SH-SY5Y (cell line): Measurements from ENCODE around the gene SDHC.

Source experiments
- GATA2 ChIP-seq: IDR thresholded peaks from 2 replicates; pipeline ENCODE4 v1.6.1; 2011; ENCODE audit warnings: mild to moderate bottlenecking, low read depth, low read length
- GATA3 ChIP-seq: IDR thresholded peaks from 2 replicates; pipeline ENCODE4 v1.6.1; 2011; ENCODE audit warnings: low read depth, mild to moderate bottlenecking, low read length, moderate library complexity

The SDHC gene

DNA sequence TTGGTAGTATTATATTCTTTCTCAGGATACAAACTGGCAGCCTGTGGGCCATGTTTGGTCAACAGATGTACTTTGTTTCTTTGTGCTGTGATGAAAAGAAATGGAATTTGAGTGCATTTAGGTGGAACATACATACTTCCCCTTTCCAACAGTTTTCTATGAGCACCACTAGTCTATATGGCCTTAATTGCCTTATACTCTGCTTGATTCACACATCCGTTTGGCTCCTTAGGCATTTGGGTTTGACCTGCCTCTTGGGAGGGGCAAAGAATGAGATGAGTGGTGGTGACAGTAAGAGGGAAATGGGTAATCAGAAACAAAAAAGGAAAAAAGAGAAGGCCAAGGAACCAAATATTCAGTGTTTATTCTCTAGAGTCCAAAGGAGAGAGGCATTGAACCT lies 36.5 kb downstream of the SDHC start:
- TF ChIP-seq GATA3 (no peak), GATA2 (no peak)

DNA sequence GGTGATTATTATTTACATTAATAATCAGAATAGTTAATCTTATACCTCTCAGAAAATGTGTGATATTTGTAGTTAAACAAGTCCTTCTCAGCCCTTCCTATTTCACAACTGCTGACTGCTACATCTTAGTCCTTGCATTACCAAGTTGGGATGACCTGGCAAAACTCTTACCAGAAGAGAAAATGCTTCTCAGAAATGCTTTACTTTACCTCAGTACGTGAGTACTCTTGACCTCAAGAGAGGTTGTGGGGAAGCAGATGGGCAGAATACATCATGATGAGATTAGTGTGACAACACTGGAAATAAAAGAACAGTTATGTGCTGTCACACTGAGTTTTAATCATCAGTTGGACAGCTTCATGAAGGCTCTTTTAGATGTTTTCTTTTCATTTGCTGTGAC lies 37.3 kb downstream of the SDHC start:
- TF ChIP-seq GATA2: no peak
- no peak for TF ChIP-seq GATA3

DNA sequence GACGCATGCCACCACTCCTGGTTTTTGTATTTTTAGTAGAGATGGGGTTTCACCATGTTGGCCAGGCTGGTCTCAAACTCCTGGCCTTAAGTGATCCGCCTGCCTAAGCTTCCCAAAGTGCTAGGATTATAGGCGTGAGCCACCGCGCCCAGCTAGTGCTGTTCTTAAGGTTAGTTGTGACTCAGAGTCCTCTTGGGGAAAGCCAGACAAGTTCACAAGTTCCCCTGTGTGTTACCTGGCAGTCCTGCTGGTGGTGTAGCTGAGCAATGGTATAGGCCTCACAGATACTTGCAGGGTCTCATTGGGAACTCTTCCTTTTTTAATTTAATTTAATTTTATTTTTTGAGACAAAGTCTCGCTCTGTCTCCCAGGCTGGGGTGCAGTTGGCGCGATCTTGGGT lies 42.9 kb downstream of the SDHC start:
- TF ChIP-seq GATA3 (no peak), GATA2 (no peak)

DNA sequence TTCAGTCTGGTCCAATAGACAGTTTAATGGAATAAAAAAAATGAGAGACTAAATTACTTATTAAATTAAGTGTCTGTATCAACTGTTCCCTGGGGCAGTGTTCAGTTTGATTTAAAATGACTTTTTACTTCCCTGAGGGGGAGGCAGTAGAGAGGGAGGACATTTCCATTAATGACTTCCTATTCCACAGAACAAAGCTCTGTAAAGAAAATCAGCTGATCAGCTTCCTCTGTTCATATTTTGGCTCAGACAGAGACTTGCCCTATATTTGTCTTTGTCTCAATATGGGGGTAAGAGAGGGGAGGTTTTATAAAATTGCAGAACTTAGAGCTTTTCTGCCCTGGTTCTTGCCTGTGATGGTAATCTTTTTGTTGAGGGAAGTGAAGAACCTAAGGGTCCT lies 45.1 kb downstream of the SDHC start:
- TF ChIP-seq GATA2: no peak
- TF ChIP-seq GATA3: no peak

DNA sequence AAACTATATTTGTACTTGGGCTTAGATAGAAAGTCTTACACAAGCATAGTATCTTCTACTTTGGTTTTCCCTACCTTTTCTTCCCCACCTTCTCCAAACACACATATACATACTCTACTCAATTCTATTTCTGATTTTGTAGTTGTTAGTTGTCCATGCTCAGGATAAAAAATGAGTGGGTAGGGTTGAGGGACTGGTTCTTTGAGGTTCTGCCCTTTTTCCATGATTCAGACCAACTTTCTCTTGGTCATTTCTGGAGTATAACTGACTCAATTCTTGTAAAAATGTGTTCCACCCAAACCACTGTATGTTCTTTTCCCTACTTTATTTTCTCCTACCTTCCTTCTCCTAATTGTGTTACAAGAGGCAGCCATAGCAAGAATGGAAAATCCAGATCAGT lies 50.2 kb downstream of the SDHC start:
- no peak for TF ChIP-seq GATA2
- no peak for TF ChIP-seq GATA3

DNA sequence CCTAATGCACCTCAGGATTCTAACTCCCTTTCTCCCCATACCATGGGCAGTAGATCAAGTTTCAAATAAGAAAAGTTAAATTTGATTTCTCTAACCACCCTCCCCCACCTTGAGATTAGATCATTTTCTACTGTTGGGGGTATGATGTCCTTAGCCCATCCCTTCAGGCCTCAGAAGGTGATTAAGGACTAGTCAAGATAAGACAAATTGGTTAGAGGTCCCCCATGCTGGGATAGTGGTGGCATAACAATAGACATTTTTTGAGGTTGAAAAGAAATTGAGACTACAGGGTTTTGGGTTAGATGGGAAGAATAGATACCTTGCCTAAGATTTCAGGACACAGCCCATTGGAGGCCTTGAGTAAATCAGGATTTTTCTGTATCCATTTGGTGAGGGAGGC lies 51.0 kb downstream of the SDHC start:
- TF ChIP-seq GATA2: no peak

DNA sequence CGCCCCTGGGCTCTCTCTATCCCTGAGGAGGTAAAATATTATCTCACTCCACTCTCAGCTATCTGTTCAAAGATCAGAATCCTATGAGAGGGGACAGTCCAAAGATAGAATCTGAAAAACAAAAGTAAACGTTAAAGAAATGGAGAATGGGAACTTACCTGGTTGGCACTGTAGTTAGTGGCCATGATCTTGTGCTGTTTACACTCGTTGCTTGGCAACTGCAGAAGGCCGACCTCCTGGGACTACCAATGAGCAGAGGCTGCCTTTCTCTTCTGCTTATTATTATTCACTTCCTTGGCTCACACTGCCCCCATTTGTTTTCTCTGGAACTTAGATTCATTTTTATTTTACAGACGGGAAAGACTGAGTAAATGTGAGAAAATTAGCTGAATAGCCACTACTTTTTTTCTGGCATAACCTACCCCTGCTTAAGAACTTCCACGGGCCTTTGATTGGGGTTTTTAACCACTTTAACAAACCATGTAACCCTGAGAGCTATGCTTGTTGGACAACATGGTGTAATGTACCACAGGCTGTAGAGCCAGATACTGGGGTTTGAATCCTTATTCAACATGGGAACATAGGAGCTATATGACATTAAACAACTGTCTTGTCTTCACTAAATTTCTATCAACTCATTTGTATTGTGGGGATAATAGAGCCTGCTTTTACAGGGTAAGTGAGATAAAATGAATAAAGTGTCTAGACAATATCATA lies 53.7 kb downstream of the SDHC start, which contains the start of gene CFAP126:
CFAP126 (minus strand) TSS at position 193 of the 717 bp plus-strand sequence; CDS start at position 185, 8 bp downstream.
- TF ChIP-seq GATA2 (no peak), GATA3 (no peak)

DNA sequence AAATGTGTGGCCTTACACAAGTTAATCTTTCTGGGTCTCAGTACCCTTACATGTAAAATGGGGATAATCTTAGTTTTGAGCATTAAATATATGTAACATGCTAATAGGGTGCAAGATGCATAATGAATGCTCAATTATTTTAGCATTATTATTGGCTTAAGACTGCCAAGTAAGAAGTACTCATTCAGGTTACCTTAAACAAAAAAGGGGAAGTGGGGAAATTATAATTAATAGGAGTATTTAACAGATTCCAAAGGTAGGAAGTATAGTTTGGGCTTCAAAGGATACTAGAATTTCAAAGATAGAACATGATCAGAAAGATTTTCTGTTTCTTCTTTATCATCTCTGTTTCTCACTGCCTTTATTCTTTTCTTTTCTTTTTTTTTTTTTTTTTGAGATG lies 59.3 kb downstream of the SDHC start:
- no peak for TF ChIP-seq GATA3
- TF ChIP-seq GATA2: no peak

DNA sequence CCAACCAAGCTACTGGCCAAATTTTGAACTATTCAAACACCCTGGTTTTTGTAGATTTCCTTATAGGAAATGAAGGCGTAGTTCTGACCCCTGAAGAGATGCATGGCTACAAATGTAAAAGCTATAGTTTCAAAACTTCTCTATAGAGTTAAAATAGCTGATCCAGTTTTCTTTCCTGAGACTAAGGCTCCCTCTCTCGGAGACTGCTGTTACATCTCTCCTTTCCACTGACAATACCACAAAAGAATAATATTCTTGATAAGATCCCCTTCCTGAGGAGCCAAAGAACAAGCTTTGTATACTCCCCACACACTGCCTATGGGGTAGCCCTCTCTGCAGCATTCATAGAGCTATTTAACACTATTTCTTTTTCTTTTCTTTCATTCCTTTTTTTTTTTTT lies 60.2 kb downstream of the SDHC start:
- no peak for TF ChIP-seq GATA2
- no peak for TF ChIP-seq GATA3

DNA sequence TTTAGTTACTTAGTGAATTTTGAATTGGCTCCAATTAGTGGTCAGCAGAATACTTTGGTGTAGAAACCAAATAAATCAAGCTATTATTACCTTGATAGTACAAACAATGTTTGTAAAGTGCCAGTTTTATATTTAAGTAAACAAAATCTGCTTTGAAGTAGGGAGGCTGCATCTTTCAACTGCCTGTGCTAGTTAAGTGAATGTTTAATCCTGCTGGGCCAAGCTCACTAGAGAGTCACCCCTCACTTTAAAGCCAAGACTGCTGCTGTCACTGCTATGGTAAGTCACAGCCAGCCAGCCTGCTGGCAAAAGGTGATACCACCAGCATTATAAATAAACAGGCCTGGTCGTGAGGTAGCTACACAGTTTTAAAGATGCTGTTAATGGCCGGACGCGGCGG lies 63.8 kb downstream of the SDHC start:
- TF ChIP-seq GATA2 (no peak), GATA3 (no peak)

DNA sequence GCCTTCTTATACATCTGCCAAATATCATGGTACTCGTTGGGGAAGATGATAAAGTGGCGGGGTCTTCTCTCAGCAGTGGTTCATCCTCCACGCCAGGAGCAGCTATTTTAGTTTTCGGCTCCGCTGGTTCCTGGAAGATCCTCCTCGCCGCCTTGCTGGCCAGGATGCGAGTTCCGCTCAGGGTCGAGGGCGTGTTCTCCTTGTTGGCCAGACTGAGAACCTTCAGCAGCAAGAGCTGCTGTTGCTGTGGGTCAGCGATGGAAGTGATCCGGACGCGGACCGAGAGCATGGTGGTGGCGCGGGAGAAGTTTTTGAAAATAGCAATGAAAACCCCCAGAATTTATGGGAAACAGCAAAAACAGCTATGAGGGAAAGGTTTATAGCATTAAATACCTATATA lies 64.9 kb downstream of the SDHC start:
- no peak for TF ChIP-seq GATA2
- TF ChIP-seq GATA3: no peak

DNA sequence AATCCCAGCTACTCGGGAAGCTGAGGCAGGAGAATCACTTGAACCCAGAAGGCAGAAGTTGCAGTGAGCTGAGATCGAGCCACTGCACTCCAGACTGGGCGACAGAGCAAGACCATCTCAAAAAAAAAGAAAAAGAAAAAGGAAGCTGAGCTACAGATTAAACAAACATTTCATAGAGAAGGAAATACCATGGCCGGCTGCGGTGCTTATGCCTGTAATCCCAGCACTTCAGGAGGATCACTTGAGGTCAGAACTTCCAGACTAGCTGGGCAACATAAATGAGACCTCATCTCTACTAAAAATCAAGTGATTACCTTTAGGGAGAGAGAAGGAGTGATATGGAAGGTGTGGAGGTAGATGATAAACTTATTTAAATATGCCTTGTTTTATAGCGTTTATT lies 67.5 kb downstream of the SDHC start:
- TF ChIP-seq GATA2 (no peak), GATA3 (no peak)

DNA sequence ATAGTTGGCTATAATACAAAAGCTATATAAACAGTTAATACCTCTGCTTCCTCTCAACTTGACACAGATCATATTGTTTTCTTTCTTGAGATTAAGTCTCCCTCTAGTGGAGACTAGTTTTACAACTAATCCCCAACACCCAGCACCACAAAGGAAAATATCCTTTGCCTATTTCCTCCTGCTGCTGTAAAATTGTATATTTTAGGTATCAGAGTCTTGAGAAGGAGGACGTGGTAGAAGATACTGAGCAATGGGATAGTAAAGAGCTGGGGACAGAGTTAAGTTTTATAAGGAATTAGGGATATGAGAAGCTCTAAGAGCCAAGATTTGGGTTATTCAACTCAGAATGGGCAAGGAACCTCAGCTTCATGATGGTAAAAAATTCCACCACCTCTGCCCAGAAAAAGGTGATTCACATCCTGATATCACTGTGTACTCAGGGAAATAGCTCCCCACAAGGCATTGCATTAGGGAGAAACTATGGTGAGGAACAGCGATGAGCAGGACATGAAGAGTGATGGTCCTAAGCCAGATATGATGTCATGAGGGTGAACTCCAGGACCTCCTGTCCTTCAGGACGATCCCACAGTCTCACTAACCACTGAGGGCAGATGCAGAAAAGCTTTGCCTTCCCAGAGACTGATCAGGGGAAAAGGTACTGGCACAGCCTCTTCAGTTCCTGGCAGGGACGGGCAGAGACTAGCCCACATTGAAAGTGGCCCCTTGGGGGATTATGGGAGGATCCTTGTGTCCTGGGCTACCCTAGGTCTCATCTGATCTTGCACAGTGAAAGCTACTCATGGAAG lies 68.2 kb downstream of the SDHC start:
- TF ChIP-seq GATA3 (no peak), GATA2 (no peak)

DNA sequence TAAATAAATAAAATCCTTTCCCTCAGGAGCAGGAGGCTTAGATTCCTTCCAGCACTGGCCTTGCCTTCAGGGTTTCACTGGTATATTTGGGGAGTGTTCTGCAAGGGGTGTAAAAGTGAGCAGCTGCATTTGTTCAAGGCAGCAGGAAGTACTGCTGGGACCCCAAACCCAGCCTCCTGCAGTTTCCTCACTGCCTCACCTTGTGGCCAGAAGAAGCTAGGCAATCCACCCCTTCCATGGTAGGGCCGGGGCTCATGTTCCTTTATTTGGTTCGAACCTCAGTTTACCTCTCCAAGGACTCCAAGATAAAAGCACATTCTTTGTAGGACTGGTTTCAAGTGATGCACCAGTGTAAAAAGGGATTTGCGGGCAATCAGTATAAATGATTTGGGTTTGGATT lies 74.5 kb downstream of the SDHC start:
- TF ChIP-seq GATA2 (no peak), GATA3 (no peak)

DNA sequence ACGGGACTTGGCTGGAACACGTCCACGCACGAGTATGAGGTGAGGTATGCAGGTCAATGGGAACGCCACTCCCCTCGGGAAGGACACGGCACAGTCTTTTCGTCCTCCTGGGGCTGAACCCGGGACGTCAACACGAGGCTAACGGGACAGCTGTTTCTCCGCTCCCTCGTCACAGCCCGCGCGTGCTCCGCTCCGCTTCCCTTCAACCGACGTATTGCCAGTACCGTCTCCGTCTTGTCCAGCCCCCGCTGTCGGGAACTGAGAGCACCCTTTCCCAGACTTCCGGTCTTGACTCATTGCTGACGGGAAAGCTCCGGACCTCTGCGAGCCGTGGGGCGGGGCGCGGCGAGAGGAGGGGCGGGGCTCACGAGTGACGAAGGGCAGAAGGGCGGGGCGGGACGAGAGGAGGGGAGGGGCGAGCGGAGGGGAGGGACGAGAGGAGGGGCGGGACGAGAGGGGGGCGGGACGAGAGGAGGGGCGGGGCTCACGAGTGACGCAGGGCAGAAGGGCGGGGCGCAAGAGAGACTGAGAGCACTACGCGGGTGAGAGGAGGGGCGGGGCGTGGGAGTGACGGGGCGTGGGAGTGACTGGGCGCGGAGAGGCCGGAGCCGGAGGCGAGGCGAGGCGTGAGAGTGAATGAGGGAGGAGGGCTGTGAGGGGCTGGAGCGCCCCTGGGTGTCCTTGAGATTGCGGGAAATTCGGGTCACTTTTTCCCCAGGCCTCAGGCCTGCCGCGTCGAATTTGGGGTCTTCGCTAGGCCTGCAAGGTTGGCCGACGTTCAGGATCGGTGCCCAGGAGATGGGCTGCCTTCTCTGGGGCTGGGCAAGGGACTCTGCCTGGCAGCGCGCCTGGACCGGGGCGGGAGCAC lies 75.7 kb downstream of the SDHC start:
- no peak for TF ChIP-seq GATA3
- no peak for TF ChIP-seq GATA2
